DOHH2 (cell line): Measurements from ENCODE around the gene TBC1D10B.

Source experiments
- EZH2phosphoT487 ChIP-seq: fragments of 200-600 bp; sonication (generic); IDR thresholded peaks from 2 replicates; pipeline ENCODE4 v1.6.1; 2017; ENCODE audit warnings: borderline replicate concordance, mild to moderate bottlenecking, antibody characterized with exemption, low read length, moderate library complexity, mixed read lengths
- TF ChIP-seq, protein P1 (sequence below): fragments of 200-600 bp; sonication (generic); IDR thresholded peaks from one replicate; pipeline ENCODE4 v1.5.1; 2014; ENCODE audit warnings: antibody characterized with exemption, mild to moderate bottlenecking, low read depth, low read length; ENCODE audit not compliant: poor library complexity, severe bottlenecking

DNA sequence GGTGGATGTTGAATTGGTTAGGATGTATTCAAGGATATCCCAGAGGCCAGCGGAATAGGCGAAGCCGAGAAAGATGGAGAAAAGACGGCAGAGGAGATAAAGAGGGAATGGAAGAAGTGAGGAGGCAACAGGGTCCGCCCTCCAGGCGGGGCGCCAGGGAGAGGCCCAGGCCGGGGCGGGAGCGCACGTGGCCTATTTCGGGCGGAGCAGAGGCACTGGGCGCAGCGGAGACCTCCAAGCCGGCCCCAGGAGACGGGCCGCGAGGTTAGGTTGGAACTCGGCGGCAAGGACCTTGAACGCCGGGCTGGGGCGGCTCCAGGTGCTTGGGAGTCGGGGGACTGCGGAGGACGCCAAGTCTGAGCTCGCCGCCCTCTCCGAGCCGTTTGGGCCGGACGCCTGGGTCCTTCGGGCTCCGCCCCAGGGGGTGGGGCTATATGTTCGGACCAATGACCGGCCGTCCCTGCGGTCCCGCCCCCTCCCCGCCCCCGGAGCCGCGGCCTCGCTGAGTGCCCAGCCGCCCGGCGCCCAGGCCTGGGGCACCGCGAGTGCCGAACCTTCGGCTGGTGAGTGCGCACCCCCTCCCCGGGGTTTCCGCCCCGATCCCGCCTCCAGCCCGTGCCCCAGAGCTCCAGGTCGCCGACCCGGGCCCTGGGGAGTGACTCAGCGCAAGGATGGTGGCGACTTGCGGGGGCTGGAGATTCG is 37.0 kb upstream of the TBC1D10B start, which contains the start of gene ZNF771:
- TF ChIP-seq, protein P1, sequence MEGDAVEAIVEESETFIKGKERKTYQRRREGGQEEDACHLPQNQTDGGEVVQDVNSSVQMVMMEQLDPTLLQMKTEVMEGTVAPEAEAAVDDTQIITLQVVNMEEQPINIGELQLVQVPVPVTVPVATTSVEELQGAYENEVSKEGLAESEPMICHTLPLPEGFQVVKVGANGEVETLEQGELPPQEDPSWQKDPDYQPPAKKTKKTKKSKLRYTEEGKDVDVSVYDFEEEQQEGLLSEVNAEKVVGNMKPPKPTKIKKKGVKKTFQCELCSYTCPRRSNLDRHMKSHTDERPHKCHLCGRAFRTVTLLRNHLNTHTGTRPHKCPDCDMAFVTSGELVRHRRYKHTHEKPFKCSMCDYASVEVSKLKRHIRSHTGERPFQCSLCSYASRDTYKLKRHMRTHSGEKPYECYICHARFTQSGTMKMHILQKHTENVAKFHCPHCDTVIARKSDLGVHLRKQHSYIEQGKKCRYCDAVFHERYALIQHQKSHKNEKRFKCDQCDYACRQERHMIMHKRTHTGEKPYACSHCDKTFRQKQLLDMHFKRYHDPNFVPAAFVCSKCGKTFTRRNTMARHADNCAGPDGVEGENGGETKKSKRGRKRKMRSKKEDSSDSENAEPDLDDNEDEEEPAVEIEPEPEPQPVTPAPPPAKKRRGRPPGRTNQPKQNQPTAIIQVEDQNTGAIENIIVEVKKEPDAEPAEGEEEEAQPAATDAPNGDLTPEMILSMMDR: peak; percentile 26
- TF ChIP-seq EZH2phosphoT487: no peak
